Measurements from ENCODE around the gene TGM5.

- TF ChIP-seq, protein P1, sequence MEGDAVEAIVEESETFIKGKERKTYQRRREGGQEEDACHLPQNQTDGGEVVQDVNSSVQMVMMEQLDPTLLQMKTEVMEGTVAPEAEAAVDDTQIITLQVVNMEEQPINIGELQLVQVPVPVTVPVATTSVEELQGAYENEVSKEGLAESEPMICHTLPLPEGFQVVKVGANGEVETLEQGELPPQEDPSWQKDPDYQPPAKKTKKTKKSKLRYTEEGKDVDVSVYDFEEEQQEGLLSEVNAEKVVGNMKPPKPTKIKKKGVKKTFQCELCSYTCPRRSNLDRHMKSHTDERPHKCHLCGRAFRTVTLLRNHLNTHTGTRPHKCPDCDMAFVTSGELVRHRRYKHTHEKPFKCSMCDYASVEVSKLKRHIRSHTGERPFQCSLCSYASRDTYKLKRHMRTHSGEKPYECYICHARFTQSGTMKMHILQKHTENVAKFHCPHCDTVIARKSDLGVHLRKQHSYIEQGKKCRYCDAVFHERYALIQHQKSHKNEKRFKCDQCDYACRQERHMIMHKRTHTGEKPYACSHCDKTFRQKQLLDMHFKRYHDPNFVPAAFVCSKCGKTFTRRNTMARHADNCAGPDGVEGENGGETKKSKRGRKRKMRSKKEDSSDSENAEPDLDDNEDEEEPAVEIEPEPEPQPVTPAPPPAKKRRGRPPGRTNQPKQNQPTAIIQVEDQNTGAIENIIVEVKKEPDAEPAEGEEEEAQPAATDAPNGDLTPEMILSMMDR (IDR thresholded peaks at IDR 0.05) = no peak; the same call in 1 of the 2 replicates
- TF ChIP-seq SMAD3 (CRISPR knock-in tag; IDR thresholded peaks at IDR 0.05; ENCODE audit: borderline replicate concordance) = no peak
- no peak for TF ChIP-seq CREM (CRISPR knock-in tag; IDR thresholded peaks at IDR 0.05)
- TF ChIP-seq ATF6 (CRISPR knock-in tag; IDR thresholded peaks at IDR 0.05) = no peak
- TF ChIP-seq, protein P2, sequence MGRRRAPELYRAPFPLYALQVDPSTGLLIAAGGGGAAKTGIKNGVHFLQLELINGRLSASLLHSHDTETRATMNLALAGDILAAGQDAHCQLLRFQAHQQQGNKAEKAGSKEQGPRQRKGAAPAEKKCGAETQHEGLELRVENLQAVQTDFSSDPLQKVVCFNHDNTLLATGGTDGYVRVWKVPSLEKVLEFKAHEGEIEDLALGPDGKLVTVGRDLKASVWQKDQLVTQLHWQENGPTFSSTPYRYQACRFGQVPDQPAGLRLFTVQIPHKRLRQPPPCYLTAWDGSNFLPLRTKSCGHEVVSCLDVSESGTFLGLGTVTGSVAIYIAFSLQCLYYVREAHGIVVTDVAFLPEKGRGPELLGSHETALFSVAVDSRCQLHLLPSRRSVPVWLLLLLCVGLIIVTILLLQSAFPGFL (CRISPR knock-in tag; IDR thresholded peaks at IDR 0.05; ENCODE audit: borderline replicate concordance) = no peak
- no peak for TF ChIP-seq ZNF532 (CRISPR knock-in tag; IDR thresholded peaks at IDR 0.05; ENCODE audit: borderline replicate concordance)
- TF ChIP-seq ZNF416 (CRISPR knock-in tag; IDR thresholded peaks at IDR 0.05) = no peak
- peak; percentile 78 for TF ChIP-seq HMGXB4 (CRISPR knock-in tag; IDR thresholded peaks at IDR 0.05)
- TF ChIP-seq ZBTB21 (CRISPR knock-in tag; IDR thresholded peaks at IDR 0.05; ENCODE audit: borderline replicate concordance) = no peak
- TF ChIP-seq ZNF423 (CRISPR knock-in tag; IDR thresholded peaks at IDR 0.05) = no peak
- TF ChIP-seq, protein P3, sequence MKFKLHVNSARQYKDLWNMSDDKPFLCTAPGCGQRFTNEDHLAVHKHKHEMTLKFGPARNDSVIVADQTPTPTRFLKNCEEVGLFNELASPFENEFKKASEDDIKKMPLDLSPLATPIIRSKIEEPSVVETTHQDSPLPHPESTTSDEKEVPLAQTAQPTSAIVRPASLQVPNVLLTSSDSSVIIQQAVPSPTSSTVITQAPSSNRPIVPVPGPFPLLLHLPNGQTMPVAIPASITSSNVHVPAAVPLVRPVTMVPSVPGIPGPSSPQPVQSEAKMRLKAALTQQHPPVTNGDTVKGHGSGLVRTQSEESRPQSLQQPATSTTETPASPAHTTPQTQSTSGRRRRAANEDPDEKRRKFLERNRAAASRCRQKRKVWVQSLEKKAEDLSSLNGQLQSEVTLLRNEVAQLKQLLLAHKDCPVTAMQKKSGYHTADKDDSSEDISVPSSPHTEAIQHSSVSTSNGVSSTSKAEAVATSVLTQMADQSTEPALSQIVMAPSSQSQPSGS (CRISPR knock-in tag; IDR thresholded peaks at IDR 0.05; ENCODE audit: borderline replicate concordance, low read depth) = no peak
- no peak for TF ChIP-seq E2F5 (CRISPR knock-in tag; IDR thresholded peaks at IDR 0.05)
- no peak for TF ChIP-seq NFE2L1 (CRISPR knock-in tag; IDR thresholded peaks at IDR 0.05)
- TF ChIP-seq USF2 (CRISPR knock-in tag; IDR thresholded peaks at IDR 0.05) = no peak; the same call in 1 of the 2 replicates
Observed at GRCh38 chr15:43185157-43186002, 81.3 kb downstream of the TGM5 start, which contains the start of gene CCNDBP1.

All from WTC11 (cell line).